Measurements from ENCODE around the gene MAP6.
A peak's percentile ranks its signal among the peaks of the same experiment; 100 is the strongest.

The MAP6 gene

DNA sequence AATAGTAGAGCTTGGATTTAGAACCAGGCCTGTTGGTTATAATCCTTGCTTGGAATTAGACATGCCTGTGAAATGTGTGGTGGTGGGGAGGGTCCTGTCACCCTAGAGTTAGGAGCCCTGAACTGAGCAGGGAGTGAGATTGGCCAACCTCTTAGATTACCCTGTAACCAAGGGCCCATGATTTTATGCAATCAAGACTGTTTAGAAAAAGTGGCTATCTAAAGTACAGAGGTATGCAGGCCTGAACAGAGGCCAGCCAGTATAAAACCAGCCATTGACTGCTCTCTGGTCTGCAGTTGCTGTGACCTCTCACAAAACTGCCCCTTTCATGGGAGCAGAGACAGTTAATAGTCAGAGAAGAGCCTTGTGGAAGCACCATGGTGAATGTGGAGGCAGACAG, 70.6 kb downstream of the MAP6 start:
- Histone ChIP-seq H2AFZ (ENCODE audit: low read length) (no peak overlapping the region), H3K4me3 (ENCODE audit: low read length) (no peak overlapping the region), H3K9ac (ENCODE audit: low read length) (no peak overlapping the region), H3K79me2 (ENCODE audit: low read length) (no peaks in the 10 kb centered on the region), H3K9me2 (replicated peaks; ENCODE audit: insufficient read depth, low read length) (no peaks in the 10 kb centered on the region), H3K27me3 (replicated peaks; ENCODE audit: insufficient read depth, low read length) (no peaks in the 10 kb centered on the region; the same call in 1 of the 2 replicates), H3K4me1 (ENCODE audit: low read length) (no peaks in the 10 kb centered on the region), H3K36me3 (replicated peaks; ENCODE audit: insufficient read depth, low read length) (no peaks in the 10 kb centered on the region), H3K9me3 (replicated peaks; ENCODE audit: insufficient read depth, low read length) (no peaks in the 10 kb centered on the region), H3K27ac (ENCODE audit: low read length) (no peak overlapping the region), H3F3A (ENCODE audit: insufficient read depth, low read length) (no peaks in the 10 kb centered on the region), H3K4me2 (ENCODE audit: low read depth, low read length) (no peak overlapping the region), H4K20me1 (ENCODE audit: insufficient read depth, low read length) (no peaks in the 10 kb centered on the region)
- TF ChIP-seq CTCF (IDR thresholded peaks at IDR 0.05; ENCODE audit: low read length) (no peak), EZH2 (optimal IDR thresholded peaks at IDR 0.05; ENCODE audit: low read depth, low read length) (no peak), EZH2phosphoT487 (IDR thresholded peaks at IDR 0.05; ENCODE audit: low read length) (no peak)
- DNase-seq, result no peak

GRCh38 chr11:75597636-75598035, 71.2 kb downstream of the MAP6 start:
- Histone ChIP-seq H3K4me2 (ENCODE audit: low read depth, low read length) (no peak overlapping the region), H3K9ac (ENCODE audit: low read length) (no peak overlapping the region)

GRCh38 chr11:75596914-75597313, 71.9 kb downstream of the MAP6 start:
- no peaks in the 10 kb centered on the region for H3K79me2 ChIP-seq (ENCODE audit: low read length)
- H3K4me1 ChIP-seq (ENCODE audit: low read length), result no peaks in the 10 kb centered on the region
- no peaks in the 10 kb centered on the region for H3K9me2 ChIP-seq (replicated peaks; ENCODE audit: insufficient read depth, low read length)
- H4K20me1 ChIP-seq (ENCODE audit: insufficient read depth, low read length), result no peaks in the 10 kb centered on the region
- no peak for DNase-seq
- no peaks in the 10 kb centered on the region for H3F3A ChIP-seq (ENCODE audit: insufficient read depth, low read length)
- TF ChIP-seq CTCF (IDR thresholded peaks at IDR 0.05; ENCODE audit: low read length) (no peak), EZH2 (optimal IDR thresholded peaks at IDR 0.05; ENCODE audit: low read depth, low read length) (no peak), EZH2phosphoT487 (IDR thresholded peaks at IDR 0.05; ENCODE audit: low read length) (no peak)
- no peaks in the 10 kb centered on the region; the same call in 1 of the 2 replicates for H3K27me3 ChIP-seq (replicated peaks; ENCODE audit: insufficient read depth, low read length)
- H3K4me3 ChIP-seq (ENCODE audit: low read length), result no peak overlapping the region
- no peak overlapping the region for H3K4me2 ChIP-seq (ENCODE audit: low read depth, low read length)
- H3K9ac ChIP-seq (ENCODE audit: low read length), result no peak overlapping the region
- no peaks in the 10 kb centered on the region for H3K36me3 ChIP-seq (replicated peaks; ENCODE audit: insufficient read depth, low read length)
- H3K27ac ChIP-seq (ENCODE audit: low read length), result no peak overlapping the region
- no peak overlapping the region for H2AFZ ChIP-seq (ENCODE audit: low read length)
- no peaks in the 10 kb centered on the region for H3K9me3 ChIP-seq (replicated peaks; ENCODE audit: insufficient read depth, low read length)

More at GRCh38 chr11:75597636-75598035, 71.2 kb downstream of the MAP6 start:
- no peaks in the 10 kb centered on the region for H3K36me3 ChIP-seq (replicated peaks; ENCODE audit: insufficient read depth, low read length)
- H3K9me3 ChIP-seq (replicated peaks; ENCODE audit: insufficient read depth, low read length), result no peaks in the 10 kb centered on the region
- no peak overlapping the region for H2AFZ ChIP-seq (ENCODE audit: low read length)
- H3F3A ChIP-seq (ENCODE audit: insufficient read depth, low read length), result no peaks in the 10 kb centered on the region
- no peaks in the 10 kb centered on the region for H3K9me2 ChIP-seq (replicated peaks; ENCODE audit: insufficient read depth, low read length)
- H3K27me3 ChIP-seq (replicated peaks; ENCODE audit: insufficient read depth, low read length), result no peaks in the 10 kb centered on the region; the same call in 1 of the 2 replicates
- H3K4me3 ChIP-seq (ENCODE audit: low read length), result no peak overlapping the region
- peak; percentile 18 for DNase-seq
- no peaks in the 10 kb centered on the region for H4K20me1 ChIP-seq (ENCODE audit: insufficient read depth, low read length)
- no peaks in the 10 kb centered on the region for H3K4me1 ChIP-seq (ENCODE audit: low read length)
- no peak overlapping the region for H3K27ac ChIP-seq (ENCODE audit: low read length)
- TF ChIP-seq CTCF (IDR thresholded peaks at IDR 0.05; ENCODE audit: low read length) (peak; percentile 60), EZH2 (optimal IDR thresholded peaks at IDR 0.05; ENCODE audit: low read depth, low read length) (no peak), EZH2phosphoT487 (IDR thresholded peaks at IDR 0.05; ENCODE audit: low read length) (no peak)
- H3K79me2 ChIP-seq (ENCODE audit: low read length), result no peaks in the 10 kb centered on the region

Data from MM.1S (cell line).